Left lobe of liver (tissue), 2 donors: Measurements from ENCODE around the gene USHBP1. TPM values are rescaled to one million over a fixed set of nuclear protein-coding genes. Genes with fewer than 3 reads are reported as not detected.

Experiments
- ATAC-seq: fragments of 200-7000 bp; cut with Tn5 transposase; one replicate; pipeline ENCODE4 v1.9.1; 2020; ENCODE audit warnings: mild to moderate bottlenecking, moderate library complexity
- DNase-seq: peaks from one replicate; pipeline ENCODE4 v3.0.0-alpha.2; 2020; ENCODE audit warnings: low spot score
- total RNA-seq: library from RNA; stranded (reverse); gene quantifications from one replicate; pipeline ENCODE4 v1.2.1, GENCODE V29; 2021
- donor health status: DM: no; HTN: no; CAD: no; lungs with moderate emphysema.
- donor health status: DM: no; HTN: yes; CAD: no.

USHBP1 gene, protein sequence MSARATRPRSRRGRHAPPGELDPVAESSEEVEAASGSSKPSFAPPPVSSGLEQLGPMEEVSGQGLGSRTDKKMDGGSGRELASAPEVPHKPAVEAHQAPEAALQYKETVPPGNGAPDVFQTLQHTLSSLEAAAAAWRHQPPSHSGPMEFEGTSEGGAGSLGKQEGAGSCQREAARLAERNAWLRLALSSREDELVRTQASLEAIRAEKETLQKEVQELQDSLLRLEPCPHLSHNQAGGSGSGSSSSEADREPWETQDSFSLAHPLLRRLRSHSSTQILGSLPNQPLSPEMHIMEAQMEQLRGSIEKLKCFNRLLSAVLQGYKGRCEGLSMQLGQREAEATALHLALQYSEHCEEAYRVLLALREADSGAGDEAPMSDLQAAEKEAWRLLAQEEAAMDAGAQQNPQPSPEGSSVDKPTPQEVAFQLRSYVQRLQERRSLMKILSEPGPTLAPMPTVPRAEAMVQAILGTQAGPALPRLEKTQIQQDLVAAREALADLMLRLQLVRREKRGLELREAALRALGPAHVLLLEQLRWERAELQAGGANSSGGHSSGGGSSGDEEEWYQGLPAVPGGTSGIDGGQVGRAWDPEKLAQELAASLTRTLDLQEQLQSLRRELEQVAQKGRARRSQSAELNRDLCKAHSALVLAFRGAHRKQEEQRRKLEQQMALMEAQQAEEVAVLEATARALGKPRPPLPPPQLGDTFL
- total RNA-seq: 1.6 TPM

- ATAC-seq (no peak), DNase-seq (no peak)
Observed at GRCh38 chr19:17264641-17264979, at the start of gene USHBP1. Gene USHBP1, minus strand, starts transcription at chr19:17264745. Its CDS starts 446 bp downstream, at chr19:17264299.

GRCh38 chr19:17314007-17314593 lies 49.6 kb upstream of the USHBP1 start:
- no peak for DNase-seq
- no peak for ATAC-seq

- ATAC-seq: no peak
- DNase-seq: no peak
Observed at GRCh38 chr19:17312189-17313113, 47.9 kb upstream of the USHBP1 start.

DNA sequence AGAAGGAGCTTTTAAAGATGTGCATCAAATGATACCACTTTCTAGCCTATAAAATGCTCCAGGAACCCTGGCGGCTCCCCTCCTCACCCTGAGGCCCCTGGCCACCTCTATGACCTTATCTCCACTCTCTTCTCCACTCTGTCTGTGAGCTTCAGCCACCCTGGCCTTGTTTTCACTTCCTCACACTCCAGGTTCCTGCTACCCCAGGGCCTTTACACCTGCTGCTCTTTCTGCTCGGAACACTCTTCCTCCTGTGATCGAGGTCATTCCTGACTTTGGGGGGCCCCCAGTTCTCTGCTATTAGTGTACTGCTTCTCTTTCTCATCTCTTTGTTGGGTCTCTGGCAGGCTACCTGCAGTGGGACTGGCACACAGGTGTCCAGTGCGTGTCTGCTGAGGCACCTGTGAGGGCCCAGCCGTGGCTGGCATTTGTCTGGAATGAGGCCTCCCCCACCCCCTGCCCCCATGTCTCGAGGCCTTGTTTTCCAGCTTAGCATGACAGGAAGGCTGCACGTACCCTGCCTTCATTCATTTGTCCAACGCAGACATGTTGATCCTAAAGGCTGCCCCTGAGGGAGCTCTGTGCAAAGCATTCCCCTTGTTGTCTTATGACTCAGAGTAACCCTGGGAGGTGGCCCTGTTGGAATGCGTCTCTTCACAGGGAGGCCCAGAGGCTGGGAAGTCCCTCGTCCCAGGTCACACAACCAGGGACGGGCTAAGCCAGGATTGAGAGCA lies 47.1 kb upstream of the USHBP1 start:
- no peak for DNase-seq
- no peak for ATAC-seq

DNA sequence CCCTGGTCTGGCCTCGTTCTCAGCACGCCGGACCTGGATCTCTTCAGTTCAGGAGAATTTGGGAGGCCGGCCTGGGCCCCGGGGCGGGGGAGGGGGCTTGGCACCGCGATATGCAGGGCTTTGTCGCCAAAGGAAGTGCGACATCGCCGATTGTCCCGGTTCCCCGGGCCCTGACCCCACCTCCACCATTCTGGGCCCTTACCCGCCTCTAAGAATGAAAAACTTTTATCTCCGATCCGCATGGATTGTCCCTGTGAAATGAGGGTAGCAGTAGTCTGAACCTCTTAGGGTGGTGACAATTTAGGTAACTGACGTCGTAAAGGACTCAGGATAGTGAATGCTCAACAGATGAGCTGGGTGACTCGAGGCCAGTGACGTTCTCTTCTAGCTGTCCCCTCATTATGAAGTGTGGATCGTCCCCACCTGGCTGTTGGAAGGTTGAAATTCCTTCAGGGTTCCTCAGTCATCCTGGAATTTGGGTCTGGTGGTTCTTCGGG lies 45.5 kb upstream of the USHBP1 start:
- no peak for ATAC-seq

DNA sequence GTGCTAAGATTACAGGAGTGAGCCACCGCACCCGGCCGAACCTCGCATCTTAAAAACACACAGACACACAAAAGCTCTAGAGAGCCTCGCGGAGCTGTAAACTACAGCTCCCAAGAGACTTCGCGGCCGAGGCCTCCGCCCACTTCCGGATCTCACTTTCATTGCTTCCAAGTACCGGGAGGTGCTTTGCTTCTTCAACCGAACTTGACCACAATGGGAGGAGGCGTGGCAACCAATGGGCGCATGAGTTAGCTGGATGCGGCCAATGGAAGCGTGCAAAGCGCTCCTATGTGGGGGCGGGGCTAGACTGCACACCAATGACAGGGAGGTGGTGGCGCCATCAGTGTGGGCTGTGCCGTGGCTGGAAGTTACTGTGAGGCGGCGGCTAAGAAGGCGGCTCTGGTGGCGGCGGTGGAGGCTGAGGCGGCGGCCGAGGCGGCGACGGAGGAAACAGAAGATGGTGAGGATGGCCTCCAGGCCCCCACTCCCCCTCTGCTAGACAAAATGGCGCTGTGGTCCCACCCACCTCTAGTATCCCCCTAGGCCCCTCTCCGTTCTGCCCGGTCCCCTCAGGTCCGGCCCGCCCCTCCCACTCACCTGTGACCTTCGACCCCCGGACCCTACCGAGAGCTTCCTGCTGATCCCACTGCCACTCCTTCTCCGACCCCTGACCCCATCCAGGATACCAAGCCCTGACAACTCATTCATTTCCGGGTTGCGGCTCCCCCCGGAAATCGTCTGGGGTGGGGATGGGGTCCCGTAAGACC lies 44.8 kb upstream of the USHBP1 start, which contains the start of gene DDA1:
Gene DDA1 (plus strand): TSS at position 366 of the 767 bp plus-strand sequence. CDS start 92 bp downstream, at position 458.
- ATAC-seq (peak; percentile 76), DNase-seq (peak; percentile 99)

More for the DNA sequence above, 45.5 kb upstream of the USHBP1 start:
- no peak for DNase-seq

- ATAC-seq (no peak), DNase-seq (no peak)
Observed at GRCh38 chr19:17307876-17308377, 43.4 kb upstream of the USHBP1 start.

DNA sequence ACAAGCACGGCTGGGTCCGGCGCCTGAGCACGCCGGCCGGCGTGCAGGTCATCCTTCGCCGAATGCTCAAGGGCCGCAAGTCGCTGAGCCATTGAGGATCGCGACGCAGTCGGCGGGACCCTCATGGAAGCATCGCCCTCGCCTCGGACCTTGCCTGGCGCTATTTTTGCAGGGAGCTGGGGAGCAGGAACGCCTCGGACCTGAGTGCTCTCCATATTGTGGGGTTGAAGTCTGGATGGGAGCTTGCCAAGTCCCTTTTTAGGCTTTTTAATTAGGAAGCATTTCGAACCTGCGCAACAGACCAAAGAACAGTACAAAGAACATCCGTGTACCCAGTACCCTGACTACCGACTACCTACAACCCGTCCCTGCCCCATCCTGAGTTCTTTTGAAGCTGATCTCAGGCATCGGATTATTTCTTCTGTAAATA lies 41.8 kb upstream of the USHBP1 start:
- ATAC-seq: peak; percentile 0
- peak; percentile 70 for DNase-seq

GRCh38 chr19:17305517-17306284 lies 41.2 kb upstream of the USHBP1 start, which contains the start of gene MRPL34:
Gene MRPL34, plus strand, starts transcription at chr19:17305872. Its CDS starts 21 bp downstream, at chr19:17305893.
- peak; percentile 69 for ATAC-seq
- peak; percentile 99 for DNase-seq

DNA sequence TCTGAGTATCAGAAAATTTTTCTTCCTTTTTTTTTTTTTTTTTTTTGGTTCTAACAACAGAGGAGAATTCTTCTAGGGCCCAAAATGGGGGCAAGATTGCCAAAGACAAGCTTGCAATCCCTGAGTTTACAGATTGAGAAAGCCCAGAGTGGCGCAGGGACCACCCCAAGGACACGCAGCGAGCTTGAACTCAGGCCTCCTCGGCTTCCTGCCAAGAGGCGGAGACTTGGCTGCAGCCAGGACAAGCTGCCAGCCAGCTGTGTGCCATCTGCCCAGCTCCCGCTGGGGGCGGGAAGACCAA lies 40.6 kb upstream of the USHBP1 start:
- DNase-seq (no peak), ATAC-seq (no peak)

DNA sequence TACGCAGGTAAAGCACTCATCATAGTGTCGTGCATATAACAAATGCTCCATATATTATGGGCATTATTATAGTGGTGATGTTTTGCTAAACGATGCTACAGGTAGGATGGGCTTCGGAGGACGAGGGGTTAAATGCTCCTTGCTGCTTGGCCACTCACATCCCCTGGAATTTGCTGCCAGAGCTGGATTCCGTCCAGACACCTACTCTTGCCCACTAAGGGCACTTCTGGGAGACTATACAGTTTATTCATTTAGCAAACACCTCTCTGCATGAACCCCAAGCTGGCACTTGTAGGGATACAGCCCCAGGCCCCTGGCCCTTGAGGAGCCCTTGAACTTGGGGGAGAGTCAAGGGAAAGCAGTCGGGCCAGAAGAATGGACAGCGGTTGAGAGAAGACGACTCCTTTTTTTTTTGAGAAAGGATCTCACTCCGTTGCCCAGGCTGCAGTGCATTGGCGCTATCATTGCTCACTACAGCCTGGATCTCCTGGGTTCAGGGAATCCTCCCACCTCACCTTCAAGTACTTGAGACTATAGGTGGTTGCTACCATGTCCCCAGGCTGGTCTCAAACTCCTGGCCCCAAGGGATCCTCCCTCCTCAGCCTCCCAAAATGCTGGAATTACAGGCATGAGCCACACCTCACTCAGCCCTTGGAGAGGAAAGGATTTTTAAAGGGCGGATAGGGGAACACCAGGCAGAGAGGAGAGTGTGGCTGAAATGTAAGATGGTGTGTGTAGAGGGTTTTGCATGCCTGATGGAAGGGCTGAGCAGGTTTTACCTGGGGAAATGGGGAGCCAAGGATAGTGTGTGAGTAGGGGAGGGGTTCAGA lies 40.1 kb upstream of the USHBP1 start:
- no peak for DNase-seq
- no peak for ATAC-seq

DNA sequence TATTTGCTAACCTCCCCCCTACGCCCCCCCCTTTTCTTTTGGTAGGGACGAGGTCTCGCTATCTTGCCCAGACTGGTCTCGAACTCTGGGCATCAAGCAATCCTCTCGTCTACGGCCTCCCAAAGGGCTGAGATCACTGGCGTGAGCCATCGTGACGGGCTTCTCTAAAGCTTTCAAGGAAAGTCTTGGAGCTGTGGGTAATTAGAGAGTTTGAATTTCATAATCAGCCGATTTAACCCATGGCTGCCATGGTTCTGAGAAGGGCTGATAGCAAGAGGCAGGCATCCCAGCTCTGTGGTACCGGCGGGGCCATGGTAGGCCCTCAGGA lies 39.4 kb upstream of the USHBP1 start:
- DNase-seq: no peak
- no peak for ATAC-seq

DNA sequence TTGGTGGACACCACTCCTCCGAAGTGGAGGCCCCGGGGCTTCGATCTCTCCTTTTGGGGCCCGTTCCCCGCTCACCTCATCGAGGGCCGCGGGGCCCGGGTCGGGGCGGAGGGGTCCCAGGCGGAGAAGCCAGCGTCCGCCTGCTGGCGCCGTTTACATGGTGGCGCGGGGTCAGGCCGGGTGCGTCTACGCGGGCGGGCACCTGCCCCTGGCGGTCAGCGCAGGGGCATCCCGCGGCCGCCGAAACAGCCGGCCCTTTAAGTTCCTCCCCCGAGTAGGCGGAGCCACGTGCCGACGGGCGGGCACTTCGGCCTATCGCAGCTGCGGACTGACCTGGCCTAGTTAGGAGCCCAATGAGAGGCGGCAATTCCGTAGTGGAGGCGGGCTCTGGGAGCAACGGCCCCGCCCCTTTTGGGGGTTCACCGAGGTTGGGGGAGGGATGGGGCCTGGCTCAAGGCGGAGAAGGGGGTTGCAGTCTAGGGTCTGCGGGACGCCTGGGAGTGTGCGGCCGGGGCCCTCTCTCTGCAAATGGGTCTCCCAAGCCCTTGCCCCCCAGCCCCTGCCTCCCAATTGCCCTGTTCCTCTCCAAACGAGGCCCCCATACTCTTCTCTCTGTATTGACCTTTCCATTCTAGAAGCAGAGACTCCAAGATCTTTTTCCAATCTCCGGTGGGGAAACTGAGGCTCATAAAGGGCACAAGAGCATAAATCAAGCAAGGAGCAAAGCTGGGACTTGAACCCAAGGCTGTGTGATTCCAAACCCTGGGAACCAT lies 38.8 kb upstream of the USHBP1 start, which contains the start of gene ABHD8:
Gene ABHD8 (minus strand): TSS at position 259 of the 773 bp plus-strand sequence. CDS start 1,809 bp downstream, outside the sequence.
- ATAC-seq: peak; percentile 74
- peak; percentile 98 for DNase-seq

GRCh38 chr19:17302391-17303166 lies 38.0 kb upstream of the USHBP1 start:
- DNase-seq (no peak), ATAC-seq (no peak)

DNA sequence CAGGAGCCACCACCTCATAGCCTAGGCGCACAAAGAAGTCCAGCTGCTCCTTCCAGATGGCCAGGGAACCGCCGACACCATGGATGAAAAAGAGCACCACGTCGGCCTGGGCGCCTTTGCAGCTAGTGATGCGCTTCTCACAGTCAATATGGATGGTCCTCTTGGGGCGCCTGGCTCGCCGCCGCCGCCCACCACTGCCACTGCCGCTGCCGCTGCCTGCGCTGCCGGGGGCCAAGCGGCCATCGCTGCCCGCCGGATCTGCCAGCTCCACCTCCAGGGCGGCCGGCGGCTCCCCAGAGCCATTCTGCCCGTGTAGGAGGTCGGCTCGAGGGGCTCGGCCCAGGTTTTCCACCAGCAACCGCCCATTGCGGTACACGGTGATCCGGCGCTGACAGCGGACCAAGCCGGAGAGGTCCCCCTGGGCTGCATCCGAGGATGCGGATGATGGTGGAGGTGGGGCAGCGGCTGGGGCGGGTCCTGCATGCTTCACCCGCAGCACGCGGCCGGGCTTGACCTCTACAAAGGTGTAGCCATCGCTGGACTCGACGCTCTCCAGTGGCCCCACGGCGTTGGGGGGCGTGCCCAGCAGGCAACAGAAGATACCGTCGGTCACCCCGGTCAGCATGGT lies 36.6 kb upstream of the USHBP1 start:
- DNase-seq: no peak
- no peak for ATAC-seq
